HG02884 (cell line): ENCODE measurements around the gene SRGAP2C.
"Not testable (repeated sequence)": the region's sequence is repeated elsewhere in the genome, so short reads cannot be mapped to it uniquely, and the experiment has no call there.

Source experiments
- ATAC-seq: cut with Tn5 transposase; IDR thresholded peaks from one replicate; pipeline ENCODE4 v1.9.1; 2021; ENCODE audit warnings: mild to moderate bottlenecking, moderate library complexity; ENCODE audit not compliant: unreplicated experiment

Gene SRGAP2C

DNA sequence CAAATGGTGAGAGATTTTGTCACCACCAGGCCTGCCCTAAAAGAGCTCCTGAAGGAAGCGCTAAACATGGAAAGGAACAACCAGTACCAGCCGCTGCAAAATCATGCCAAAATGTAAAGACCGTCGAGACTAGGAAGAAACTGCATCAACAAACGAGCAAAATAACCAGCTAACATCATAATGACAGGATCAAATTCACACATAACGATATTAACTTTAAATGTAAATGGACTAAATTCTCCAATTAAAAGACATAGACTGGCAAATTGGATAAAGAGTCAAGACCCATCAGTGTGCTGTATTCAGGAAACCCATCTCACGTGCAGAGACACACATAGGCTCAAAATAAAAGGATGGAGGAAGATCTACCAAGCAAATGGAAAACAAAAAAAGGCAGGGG is 218.5 kb downstream of the SRGAP2C start:
- not testable (repeated sequence) for ATAC-seq

DNA sequence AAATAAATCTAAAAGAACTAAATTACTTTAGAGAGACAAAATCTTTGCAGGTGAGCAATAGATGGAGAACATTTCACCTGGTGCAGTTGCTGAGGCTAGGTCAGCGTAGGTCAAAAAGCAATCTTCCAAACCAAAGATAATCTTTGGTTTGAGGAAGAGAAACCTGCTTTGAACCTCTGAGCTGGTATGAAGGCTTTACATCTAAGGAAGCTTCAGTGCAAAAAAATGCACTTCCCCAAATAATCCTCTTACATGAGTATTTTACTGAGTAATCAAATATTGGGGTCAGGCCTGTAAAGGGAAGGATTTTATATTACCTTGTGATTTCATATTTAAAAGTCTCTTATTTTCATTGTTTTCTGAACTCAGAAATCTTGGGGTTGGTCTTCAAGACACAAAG is 223.6 kb downstream of the SRGAP2C start:
- ATAC-seq = no peak

DNA sequence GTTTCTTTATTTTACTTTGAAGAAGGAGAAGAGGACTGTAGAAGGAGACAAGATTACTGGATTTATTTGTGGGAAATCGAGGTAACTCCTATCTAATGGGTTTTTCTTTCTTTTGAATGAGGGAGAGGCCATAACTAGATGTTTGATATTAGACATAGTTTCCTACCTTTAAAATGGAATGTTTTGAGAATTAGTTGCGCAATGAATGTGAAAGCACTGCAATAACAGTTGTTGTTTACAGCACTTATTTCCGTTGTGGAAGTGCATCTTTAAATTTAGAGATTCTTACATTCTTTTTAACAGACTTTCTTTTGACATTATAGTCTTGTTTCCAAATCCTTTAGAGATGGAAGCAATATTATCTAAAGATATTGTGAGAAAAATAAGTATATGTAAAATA is 229.0 kb downstream of the SRGAP2C start:
- no peak for ATAC-seq

DNA sequence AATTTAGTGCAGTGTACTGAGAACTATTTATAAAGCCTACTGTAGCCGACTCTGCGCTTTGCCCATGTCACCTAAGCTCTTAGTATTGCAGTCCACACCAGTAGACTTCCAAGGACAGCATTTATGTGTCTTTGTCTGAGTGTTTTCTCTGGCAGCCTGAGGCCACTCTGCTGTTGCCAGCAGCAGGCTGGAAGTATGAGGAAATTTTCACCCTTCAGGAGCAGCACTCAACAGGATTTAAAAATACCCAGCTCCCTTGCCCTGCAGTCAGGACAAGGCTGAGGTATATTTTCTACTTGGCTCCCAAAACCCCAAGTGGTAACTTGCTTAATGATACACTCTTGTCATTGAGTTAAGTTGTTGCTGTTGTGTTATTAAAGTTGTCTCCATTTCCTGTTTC is 230.1 kb downstream of the SRGAP2C start:
- ATAC-seq = no peak

DNA sequence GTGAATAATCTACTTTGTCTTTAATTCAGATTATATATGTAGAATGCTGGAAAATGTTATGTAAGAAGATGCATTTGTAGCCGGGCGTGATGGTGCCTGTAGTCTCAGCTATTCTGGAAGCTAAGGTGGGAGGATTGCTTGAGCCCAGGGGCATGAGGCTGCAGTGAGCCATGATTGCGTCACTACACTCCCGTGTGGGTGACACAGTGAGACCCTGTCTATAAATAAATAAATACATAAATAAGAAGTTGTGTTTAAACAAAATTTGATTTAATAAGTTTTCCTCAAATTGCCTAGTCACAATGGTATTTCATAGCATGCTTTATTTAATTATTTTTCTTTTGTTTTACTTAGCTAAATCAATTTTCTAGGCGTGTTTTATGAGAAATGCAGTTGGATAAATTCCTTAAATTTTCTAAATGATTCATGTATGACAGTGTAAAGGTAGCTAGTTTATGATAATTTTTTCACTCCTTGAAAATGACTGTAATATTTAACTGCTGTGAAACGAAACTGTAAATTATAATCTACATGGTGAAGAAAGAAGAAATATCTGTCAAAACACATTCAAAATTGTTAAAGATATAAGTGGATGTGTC is 232.6 kb downstream of the SRGAP2C start:
- no peak for ATAC-seq

DNA sequence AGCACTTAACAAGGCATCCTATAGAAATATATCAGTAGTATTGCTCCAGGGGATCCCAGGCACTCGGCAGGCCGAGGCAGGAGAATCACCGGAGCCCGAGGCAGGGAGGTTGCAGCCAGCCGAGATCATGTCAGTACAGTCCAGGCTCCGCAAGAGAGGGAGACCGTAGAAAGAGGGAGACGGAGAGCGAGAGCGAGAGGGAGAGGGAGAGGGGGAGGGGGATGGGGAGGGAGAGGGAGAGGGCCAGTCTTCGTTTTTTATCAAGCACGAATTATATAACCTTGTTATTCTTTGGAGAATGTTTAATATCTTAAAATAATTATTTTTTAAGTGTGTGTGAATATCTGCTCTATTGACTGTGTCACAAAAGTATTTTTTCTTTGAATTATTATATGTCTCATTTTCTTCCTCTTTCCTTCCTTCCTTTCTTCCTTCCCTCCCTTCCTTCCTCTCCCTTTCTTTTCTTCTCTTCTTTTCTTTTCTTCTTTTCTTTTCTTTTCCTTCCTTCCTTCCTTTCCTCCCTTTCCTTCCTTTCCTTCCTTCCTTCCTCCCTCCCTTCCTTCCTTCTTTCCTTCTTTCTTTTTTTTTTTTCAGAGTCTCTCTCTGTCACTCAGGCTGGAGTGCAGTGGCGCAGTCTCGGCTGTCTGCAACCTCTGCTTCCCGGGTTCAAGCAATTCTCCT is 233.7 kb downstream of the SRGAP2C start:
- ATAC-seq = no peak

DNA sequence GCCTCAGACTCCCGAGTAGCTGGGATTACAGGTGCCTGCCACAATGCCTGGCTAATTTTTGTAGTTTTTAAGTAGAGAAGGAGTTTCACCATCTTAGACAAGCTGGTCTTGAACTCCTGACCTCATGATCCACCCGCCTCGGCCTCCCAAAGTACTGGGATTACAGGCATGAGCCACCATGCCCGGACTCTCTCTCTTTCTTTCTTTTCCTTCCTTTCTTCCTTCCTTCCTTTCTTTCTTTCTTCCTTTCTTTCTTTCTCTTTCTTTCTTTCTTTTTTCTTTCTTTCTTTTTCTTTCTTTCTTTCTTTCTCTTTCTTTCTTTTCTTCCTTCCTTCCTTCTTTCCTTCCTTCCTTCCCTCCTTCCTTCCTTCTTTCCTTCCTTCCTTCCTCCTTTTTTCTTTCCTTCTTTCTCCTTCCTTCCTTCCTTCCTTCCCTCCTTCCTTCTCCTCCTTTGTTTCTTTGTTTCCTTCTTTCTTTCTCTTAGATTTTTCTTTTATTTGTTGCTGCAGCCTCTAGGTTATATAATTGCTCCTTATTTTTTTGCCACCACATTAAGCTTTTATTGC is 234.4 kb downstream of the SRGAP2C start:
- ATAC-seq = not testable (repeated sequence)

DNA sequence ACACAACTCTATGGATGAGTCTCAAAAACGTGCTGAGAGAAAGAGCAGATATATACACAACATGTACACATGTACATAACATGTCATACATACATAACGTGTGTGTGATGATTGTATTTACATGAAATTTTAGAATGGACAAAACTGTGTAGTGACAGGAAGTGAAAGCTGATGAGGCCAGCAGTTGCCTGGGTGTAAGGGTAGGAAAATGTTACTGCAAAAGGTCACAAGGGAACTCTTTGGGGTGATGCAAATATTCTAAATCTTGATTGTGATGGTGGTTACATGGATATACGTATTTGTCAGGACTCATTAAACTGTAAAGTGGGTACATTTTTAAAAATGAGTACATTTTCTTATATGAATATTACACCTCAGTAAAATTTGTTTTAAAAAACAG is 236.7 kb downstream of the SRGAP2C start:
- ATAC-seq = not testable (repeated sequence)

DNA sequence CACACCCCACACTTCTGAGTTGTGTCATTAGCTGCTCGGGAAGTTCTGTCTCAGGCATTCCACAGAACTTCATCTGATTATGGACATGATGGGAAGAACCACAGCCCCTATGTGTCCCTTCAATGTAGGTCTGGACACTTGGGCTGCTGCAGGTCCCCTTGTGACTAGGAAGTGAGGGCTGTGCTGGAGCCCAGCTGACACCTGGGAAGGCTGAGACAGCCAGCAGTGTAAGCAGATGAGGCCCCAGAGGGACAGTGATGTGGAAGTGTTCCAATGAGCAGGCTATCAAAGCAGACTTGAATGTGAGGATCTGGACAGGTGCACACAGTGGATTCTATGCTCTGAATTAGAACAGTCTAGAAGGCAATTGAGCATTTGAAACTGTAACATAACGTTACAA is 239.2 kb downstream of the SRGAP2C start:
- not testable (repeated sequence) for ATAC-seq

DNA sequence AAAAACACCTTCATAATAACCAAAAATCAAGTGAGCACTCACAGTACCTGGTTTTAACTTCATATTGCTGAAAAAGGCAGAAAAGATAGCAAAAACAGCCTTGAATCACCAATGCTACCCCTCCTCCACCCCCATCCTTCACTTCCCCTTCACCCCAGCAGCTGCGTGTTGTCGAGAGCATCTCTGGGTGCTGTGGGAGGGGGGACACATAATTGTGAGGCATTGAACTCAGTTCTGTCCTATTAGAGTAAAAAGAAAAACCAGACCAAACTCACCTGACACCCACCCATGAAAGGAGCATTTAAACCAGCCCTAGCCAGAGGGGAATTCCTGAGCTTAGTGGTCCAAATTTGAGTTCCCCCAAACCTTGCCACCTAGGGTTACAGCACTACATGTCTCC is 248.7 kb downstream of the SRGAP2C start:
- not testable (repeated sequence) for ATAC-seq

DNA sequence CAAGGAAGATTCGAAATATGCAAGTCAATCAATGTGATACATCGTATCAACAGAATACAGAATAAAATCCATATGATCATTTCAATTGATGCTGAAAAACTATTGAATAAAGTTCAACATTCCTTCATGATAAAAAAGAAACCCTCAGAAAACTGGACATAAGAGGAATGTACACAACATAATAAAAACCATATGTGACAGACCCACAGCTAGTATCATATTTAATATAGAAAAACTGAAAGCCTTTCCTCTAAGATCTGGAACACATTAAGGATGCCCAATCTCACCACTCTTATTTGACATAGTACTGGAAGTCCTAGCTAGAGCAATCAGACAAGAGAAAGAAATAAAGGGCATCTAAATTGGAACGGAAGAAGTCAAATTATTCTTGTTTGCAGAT is 254.1 kb downstream of the SRGAP2C start:
- ATAC-seq = not testable (repeated sequence)

DNA sequence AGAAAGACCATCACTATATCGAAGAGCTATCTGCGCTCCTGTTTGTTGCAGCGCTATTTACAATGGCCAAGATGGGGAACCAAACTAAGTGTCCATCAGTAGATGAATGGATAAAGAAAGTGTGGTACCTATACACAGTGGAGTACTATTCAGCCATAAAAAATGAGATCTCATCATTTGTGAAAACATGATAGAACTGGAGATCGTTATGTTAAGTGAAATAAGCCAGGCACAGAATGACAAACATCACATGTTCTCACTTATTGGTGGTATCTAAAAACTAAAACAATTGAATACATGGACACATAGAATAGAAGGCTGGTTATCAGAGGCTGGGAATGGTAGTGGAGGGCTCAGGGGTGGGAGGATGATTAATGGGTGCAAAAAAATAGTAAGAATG is 256.2 kb downstream of the SRGAP2C start:
- ATAC-seq = no peak
